Stimulated activated CD4-positive, alpha-beta T cell treated with anti-CD3 and anti-CD28 coated beads, Interleukin-15, amount 100 ng/mL, for 48 hours (primary cell): ENCODE results near the gene ADGRG2.

Source experiments
- DNase-seq, 2 donors: peaks; one replicate each; pipeline ENCODE4 v3.0.0-alpha.2; 2020; ENCODE audit warnings: low read depth in 2 of 2

ADGRG2 gene

GRCh38 chrX:19121898-19122640 is at the start of gene ADGRG2:
ADGRG2 (minus strand) TSS chrX:19122468; CDS start chrX:19068834, 53,634 bp downstream.
- DNase-seq: no peak

GRCh38 chrX:19168609-19169008 is 46.3 kb upstream of the ADGRG2 start:
- DNase-seq: no peak

- DNase-seq: no peak
Measured at GRCh38 chrX:19162851-19163250, 40.6 kb upstream of the ADGRG2 start.

- DNase-seq: no peak
Measured at GRCh38 chrX:19156186-19156585, 33.9 kb upstream of the ADGRG2 start.

GRCh38 chrX:19152762-19153161 is 30.5 kb upstream of the ADGRG2 start:
- no peak for DNase-seq

GRCh38 chrX:19137067-19137466 is 14.8 kb upstream of the ADGRG2 start:
- no peak for DNase-seq

- no peak for DNase-seq
Measured at GRCh38 chrX:19133784-19134183, 11.5 kb upstream of the ADGRG2 start.

GRCh38 chrX:19133231-19133630 is 11.0 kb upstream of the ADGRG2 start:
- DNase-seq: no peak

- DNase-seq: no peak
Measured at GRCh38 chrX:19130628-19131027, 8.4 kb upstream of the ADGRG2 start.

GRCh38 chrX:19129694-19130093 is 7.4 kb upstream of the ADGRG2 start:
- DNase-seq: no peak

- DNase-seq: no peak
Measured at GRCh38 chrX:19127649-19128168, 5.4 kb upstream of the ADGRG2 start.

GRCh38 chrX:19122641-19123009 is 357 bp upstream of the ADGRG2 start:
- DNase-seq: no peak

GRCh38 chrX:19121466-19121865 is 802 bp downstream of the ADGRG2 start:
- no peak for DNase-seq

- DNase-seq: no peak
Measured at GRCh38 chrX:19110642-19111041, 11.6 kb downstream of the ADGRG2 start.

- DNase-seq: no peak
Measured at GRCh38 chrX:19107035-19107434, 15.2 kb downstream of the ADGRG2 start.

- no peak for DNase-seq
Measured at GRCh38 chrX:19100586-19100985, 21.7 kb downstream of the ADGRG2 start.

GRCh38 chrX:19097553-19098283 is 24.6 kb downstream of the ADGRG2 start:
- no peak for DNase-seq

- no peak for DNase-seq
Measured at GRCh38 chrX:19096586-19096985, 25.7 kb downstream of the ADGRG2 start.

- DNase-seq: no peak
Measured at GRCh38 chrX:19094654-19095053, 27.6 kb downstream of the ADGRG2 start.

- no peak for DNase-seq
Measured at GRCh38 chrX:19091596-19091995, 30.7 kb downstream of the ADGRG2 start.

GRCh38 chrX:19089555-19090040 is 32.7 kb downstream of the ADGRG2 start:
- no peak for DNase-seq

- no peak for DNase-seq
Measured at GRCh38 chrX:19086102-19086772, 36.0 kb downstream of the ADGRG2 start.
